GM23338 (cell line): ENCODE results near the gene SELENOW.

Experiments used
- CREB1 ChIP-seq: fragments of 250-450 bp; sonication (Bioruptor Pico); IDR thresholded peaks from 2 replicates; pipeline ENCODE4 v1.5.0; 2020; ENCODE audit warnings: low read depth, mild to moderate bottlenecking, moderate library complexity
- CTCF ChIP-seq, 2 experiments: fragments of 200-600 bp in 1 of 2; sonication (generic) in 1 of 2; conservative IDR thresholded peaks; 2 replicates each; pipeline versions ENCODE4 v1.5.1 to v1.6.1; 2016 to 2017; ENCODE audit warnings: antibody characterized with exemption in 2 of 2, low read depth in 2 of 2, mild to moderate bottlenecking in 2 of 2, moderate library complexity in 1 of 2
- EZH2 ChIP-seq: fragments of 200-600 bp; sonication (generic); IDR thresholded peaks from one replicate; pipeline ENCODE4 v1.8.0; 2017; ENCODE audit warnings: antibody characterized with exemption, mild to moderate bottlenecking, low read depth; ENCODE audit not compliant: unreplicated experiment
- EZH2phosphoT487 ChIP-seq: fragments of 200-600 bp; sonication (generic); IDR thresholded peaks from one replicate; pipeline ENCODE4 v1.8.1; 2018; ENCODE audit warnings: antibody characterized with exemption; ENCODE audit not compliant: unreplicated experiment
- JUNB ChIP-seq: IDR thresholded peaks from one replicate; pipeline ENCODE4 v1.6.1; 2016; ENCODE audit warnings: antibody characterized with exemption; ENCODE audit not compliant: unreplicated experiment
- POLR2AphosphoS5 ChIP-seq: IDR thresholded peaks from 2 replicates; pipeline ENCODE4 v1.6.1; 2016; ENCODE audit warnings: antibody characterized with exemption, low read depth
- REST ChIP-seq: IDR thresholded peaks from one replicate; pipeline ENCODE4 v1.6.1; 2018; ENCODE audit warnings: antibody characterized with exemption; ENCODE audit not compliant: unreplicated experiment
- ZNF331 ChIP-seq: fragments of 250-450 bp; sonication (Bioruptor Pico); IDR thresholded peaks from 2 replicates; pipeline ENCODE4 v1.5.0; 2020; ENCODE audit warnings: low read depth, mild to moderate bottlenecking, moderate library complexity
- TF ChIP-seq, protein P1 (sequence below): IDR thresholded peaks from 2 replicates; pipeline ENCODE4 v1.6.1; 2016; ENCODE audit warnings: antibody characterized with exemption
- TF ChIP-seq, protein P2 (sequence below): fragments of 250-450 bp; sonication (Bioruptor Pico); IDR thresholded peaks from 2 replicates; pipeline ENCODE4 v1.5.0; 2020; ENCODE audit warnings: mild to moderate bottlenecking, moderate library complexity

- TF ChIP-seq JUNB = no peak
- TF ChIP-seq POLR2AphosphoS5 = no peak
- no peak for TF ChIP-seq EZH2phosphoT487
- no peak for TF ChIP-seq CTCF (conservative IDR thresholded peaks at IDR 0.05; ENCODE audit: low read depth in 2 of 2)
- TF ChIP-seq EZH2 = no peak
- TF ChIP-seq CREB1 (CRISPR knock-in tag) = no peak
- TF ChIP-seq ZNF331 (CRISPR knock-in tag) = no peak
- TF ChIP-seq, protein P1, sequence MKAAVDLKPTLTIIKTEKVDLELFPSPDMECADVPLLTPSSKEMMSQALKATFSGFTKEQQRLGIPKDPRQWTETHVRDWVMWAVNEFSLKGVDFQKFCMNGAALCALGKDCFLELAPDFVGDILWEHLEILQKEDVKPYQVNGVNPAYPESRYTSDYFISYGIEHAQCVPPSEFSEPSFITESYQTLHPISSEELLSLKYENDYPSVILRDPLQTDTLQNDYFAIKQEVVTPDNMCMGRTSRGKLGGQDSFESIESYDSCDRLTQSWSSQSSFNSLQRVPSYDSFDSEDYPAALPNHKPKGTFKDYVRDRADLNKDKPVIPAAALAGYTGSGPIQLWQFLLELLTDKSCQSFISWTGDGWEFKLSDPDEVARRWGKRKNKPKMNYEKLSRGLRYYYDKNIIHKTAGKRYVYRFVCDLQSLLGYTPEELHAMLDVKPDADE = no peak
- no peak for TF ChIP-seq REST
- TF ChIP-seq, protein P2, sequence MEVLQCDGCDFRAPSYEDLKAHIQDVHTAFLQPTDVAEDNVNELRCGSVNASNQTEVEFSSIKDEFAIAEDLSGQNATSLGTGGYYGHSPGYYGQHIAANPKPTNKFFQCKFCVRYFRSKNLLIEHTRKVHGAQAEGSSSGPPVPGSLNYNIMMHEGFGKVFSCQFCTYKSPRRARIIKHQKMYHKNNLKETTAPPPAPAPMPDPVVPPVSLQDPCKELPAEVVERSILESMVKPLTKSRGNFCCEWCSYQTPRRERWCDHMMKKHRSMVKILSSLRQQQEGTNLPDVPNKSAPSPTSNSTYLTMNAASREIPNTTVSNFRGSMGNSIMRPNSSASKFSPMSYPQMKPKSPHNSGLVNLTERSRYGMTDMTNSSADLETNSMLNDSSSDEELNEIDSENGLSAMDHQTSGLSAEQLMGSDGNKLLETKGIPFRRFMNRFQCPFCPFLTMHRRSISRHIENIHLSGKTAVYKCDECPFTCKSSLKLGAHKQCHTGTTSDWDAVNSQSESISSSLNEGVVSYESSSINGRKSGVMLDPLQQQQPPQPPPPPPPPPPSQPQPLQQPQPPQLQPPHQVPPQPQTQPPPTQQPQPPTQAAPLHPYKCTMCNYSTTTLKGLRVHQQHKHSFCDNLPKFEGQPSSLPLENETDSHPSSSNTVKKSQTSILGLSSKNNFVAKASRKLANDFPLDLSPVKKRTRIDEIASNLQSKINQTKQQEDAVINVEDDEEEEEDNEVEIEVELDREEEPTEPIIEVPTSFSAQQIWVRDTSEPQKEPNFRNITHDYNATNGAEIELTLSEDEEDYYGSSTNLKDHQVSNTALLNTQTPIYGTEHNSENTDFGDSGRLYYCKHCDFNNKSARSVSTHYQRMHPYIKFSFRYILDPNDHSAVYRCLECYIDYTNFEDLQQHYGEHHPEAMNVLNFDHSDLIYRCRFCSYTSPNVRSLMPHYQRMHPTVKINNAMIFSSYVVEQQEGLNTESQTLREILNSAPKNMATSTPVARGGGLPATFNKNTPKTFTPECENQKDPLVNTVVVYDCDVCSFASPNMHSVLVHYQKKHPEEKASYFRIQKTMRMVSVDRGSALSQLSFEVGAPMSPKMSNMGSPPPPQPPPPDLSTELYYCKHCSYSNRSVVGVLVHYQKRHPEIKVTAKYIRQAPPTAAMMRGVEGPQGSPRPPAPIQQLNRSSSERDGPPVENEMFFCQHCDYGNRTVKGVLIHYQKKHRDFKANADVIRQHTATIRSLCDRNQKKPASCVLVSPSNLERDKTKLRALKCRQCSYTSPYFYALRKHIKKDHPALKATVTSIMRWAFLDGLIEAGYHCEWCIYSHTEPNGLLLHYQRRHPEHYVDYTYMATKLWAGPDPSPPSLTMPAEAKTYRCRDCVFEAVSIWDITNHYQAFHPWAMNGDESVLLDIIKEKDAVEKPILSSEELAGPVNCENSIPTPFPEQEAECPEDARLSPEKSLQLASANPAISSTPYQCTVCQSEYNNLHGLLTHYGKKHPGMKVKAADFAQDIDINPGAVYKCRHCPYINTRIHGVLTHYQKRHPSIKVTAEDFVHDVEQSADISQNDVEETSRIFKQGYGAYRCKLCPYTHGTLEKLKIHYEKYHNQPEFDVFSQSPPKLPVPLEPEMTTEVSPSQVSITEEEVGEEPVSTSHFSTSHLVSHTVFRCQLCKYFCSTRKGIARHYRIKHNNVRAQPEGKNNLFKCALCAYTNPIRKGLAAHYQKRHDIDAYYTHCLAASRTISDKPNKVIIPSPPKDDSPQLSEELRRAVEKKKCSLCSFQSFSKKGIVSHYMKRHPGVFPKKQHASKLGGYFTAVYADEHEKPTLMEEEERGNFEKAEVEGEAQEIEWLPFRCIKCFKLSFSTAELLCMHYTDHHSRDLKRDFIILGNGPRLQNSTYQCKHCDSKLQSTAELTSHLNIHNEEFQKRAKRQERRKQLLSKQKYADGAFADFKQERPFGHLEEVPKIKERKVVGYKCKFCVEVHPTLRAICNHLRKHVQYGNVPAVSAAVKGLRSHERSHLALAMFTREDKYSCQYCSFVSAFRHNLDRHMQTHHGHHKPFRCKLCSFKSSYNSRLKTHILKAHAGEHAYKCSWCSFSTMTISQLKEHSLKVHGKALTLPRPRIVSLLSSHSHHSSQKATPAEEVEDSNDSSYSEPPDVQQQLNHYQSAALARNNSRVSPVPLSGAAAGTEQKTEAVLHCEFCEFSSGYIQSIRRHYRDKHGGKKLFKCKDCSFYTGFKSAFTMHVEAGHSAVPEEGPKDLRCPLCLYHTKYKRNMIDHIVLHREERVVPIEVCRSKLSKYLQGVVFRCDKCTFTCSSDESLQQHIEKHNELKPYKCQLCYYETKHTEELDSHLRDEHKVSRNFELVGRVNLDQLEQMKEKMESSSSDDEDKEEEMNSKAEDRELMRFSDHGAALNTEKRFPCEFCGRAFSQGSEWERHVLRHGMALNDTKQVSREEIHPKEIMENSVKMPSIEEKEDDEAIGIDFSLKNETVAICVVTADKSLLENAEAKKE = no peak
These were observed 16.9 kb upstream of the SELENOW start for GRCh38 chr19:47761566-47761965.
